Measurements from ENCODE around the gene SKI.

The SKI gene

GRCh38 chr1:2212532-2213491 is 15.3 kb upstream of the SKI start:
- peak overlapping the region; percentile 4 for H3K27ac ChIP-seq
- no peaks in the 10 kb centered on the region for H3K36me3 ChIP-seq
- no peaks in the 10 kb centered on the region for H3K9me3 ChIP-seq
- peaks cover 9 to 14% of the 10 kb centered on the region in 2 experiments for H3K4me1 ChIP-seq (ENCODE audit: control insufficient read depth in 1 of 2, insufficient read depth in 1 of 2, low read depth in 1 of 2, low read length in 1 of 2)
- H3K27me3 ChIP-seq, result peaks cover 78% of the 10 kb centered on the region
- peak; percentile 21 for TF ChIP-seq CTCF (IDR thresholded peaks at IDR 0.05)
- peak overlapping the region; percentile 25 to 45 for H3K4me3 ChIP-seq (ENCODE audit: low read depth in 1 of 2, low read length in 1 of 2)

- Histone ChIP-seq H3K36me3 (no peaks in the 10 kb centered on the region), H3K9me3 (no peaks in the 10 kb centered on the region), H3K4me3 (ENCODE audit: low read depth in 1 of 2, low read length in 1 of 2) (no peak overlapping the region), H3K4me1 (ENCODE audit: control insufficient read depth in 1 of 2, insufficient read depth in 1 of 2, low read depth in 1 of 2, low read length in 1 of 2) (peaks cover 9 to 14% of the 10 kb centered on the region in 2 experiments), H3K27ac (no peak overlapping the region), H3K27me3 (peaks cover 73% of the 10 kb centered on the region)
- no peak for TF ChIP-seq CTCF (IDR thresholded peaks at IDR 0.05)
Observed at GRCh38 chr1:2213576-2214505, 14.3 kb upstream of the SKI start.

DNA sequence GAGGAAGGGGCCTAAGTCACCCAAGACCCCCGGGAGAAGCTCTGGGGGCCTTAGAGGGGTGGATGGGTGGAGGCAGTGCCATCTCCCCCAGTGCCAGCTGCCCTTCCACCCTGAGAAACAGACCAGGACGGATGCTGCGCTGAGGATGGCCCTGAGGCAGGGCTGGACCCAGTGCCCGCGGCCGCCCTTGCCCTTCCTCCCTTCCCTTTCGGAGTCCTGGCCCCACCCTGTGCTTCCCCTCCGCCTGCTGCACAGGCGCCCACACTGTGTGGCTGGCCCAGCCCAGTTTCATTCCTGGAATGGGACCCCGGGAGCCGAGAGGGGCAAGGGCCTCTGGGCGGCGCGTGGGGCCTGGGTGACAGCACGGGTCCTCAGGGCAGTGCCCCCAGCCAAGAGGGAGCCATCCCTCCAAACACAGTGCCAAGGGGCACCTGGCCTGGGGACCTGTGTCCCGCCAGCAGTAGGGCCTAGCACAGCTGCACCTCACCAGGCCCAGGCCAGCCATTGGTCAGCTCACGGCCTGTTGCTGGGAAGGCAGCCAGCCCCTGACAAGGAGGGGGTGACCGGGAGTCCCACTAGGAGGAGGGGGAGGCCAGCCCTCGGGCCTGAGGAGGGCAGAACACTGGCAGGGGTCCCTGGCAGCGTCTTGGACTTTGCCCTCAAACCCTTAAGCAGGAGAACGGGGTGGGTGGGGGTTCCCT is 13.4 kb upstream of the SKI start:
- H3K27ac ChIP-seq, result no peak overlapping the region
- peaks cover 66% of the 10 kb centered on the region for H3K27me3 ChIP-seq
- peaks cover 9 to 14% of the 10 kb centered on the region in 2 experiments for H3K4me1 ChIP-seq (ENCODE audit: control insufficient read depth in 1 of 2, insufficient read depth in 1 of 2, low read depth in 1 of 2, low read length in 1 of 2)
- no peak for TF ChIP-seq CTCF (IDR thresholded peaks at IDR 0.05)
- no peaks in the 10 kb centered on the region for H3K36me3 ChIP-seq
- H3K4me3 ChIP-seq (ENCODE audit: low read depth in 1 of 2, low read length in 1 of 2), result no peak overlapping the region
- H3K9me3 ChIP-seq, result no peaks in the 10 kb centered on the region

- no peaks in the 10 kb centered on the region for H3K36me3 ChIP-seq
- peaks cover 60% of the 10 kb centered on the region for H3K27me3 ChIP-seq
- H3K4me1 ChIP-seq (ENCODE audit: control insufficient read depth in 1 of 2, insufficient read depth in 1 of 2, low read depth in 1 of 2, low read length in 1 of 2), result peaks cover 9 to 14% of the 10 kb centered on the region in 2 experiments
- H3K4me3 ChIP-seq (ENCODE audit: low read depth in 1 of 2, low read length in 1 of 2), result no peak overlapping the region
- H3K9me3 ChIP-seq, result no peaks in the 10 kb centered on the region
- no peak for TF ChIP-seq CTCF (IDR thresholded peaks at IDR 0.05)
- no peak overlapping the region for H3K27ac ChIP-seq
Observed at GRCh38 chr1:2215329-2215728, 12.8 kb upstream of the SKI start.

All from neutrophil (primary cell).